SK-N-SH treated with all-trans-retinoic acid at 6 μM for 48 hours (cell line): ENCODE data around the gene MBNL3.
"Not testable (repeated sequence)": the region's sequence is repeated elsewhere in the genome, so short reads cannot be mapped to it uniquely, and the experiment has no call there.

ENCODE experiments used
- ATAC-seq: fragments of 200-7000 bp; cut with Tn5 transposase; 3 replicates; pipeline ENCODE4 v1.9.1; 2020; ENCODE audit warnings: mild to moderate bottlenecking, moderate library complexity
- ARNTL ChIP-seq: fragments of 450-650 bp; formaldehyde crosslinking; IDR thresholded peaks from 2 replicates; pipeline ENCODE4 v1.5.0; 2020; ENCODE audit warnings: low read depth, mild to moderate bottlenecking, moderate library complexity, borderline replicate concordance
- CREB5 ChIP-seq: fragments of 250-450 bp; sonication (Bioruptor Pico); IDR thresholded peaks from 2 replicates; pipeline ENCODE4 v1.5.1; 2020; ENCODE audit warnings: low read depth, mild to moderate bottlenecking, moderate library complexity
- CSDC2 ChIP-seq: fragments of 250-450 bp; sonication (Bioruptor Pico); IDR thresholded peaks from 2 replicates; pipeline ENCODE4 v1.5.0; 2020; ENCODE audit warnings: mild to moderate bottlenecking, moderate library complexity
- ESRRG ChIP-seq: fragments of 250-450 bp; sonication (Bioruptor Pico); IDR thresholded peaks from 2 replicates; pipeline ENCODE4 v1.6.1; 2021; ENCODE audit warnings: mild to moderate bottlenecking
- GLIS3 ChIP-seq: fragments of 250-450 bp; sonication (Bioruptor Pico); IDR thresholded peaks from 2 replicates; pipeline ENCODE4 v1.5.0; 2020; ENCODE audit warnings: mild to moderate bottlenecking, moderate library complexity
- ISL1 ChIP-seq: fragments of 250-450 bp; sonication (Bioruptor Pico); IDR thresholded peaks from 2 replicates; pipeline ENCODE4 v2.1.2; 2022; ENCODE audit warnings: mild to moderate bottlenecking, moderate library complexity
- OSR1 ChIP-seq: fragments of 250-450 bp; sonication (Bioruptor Pico); IDR thresholded peaks from 2 replicates; pipeline ENCODE4 v1.8.0; 2022; ENCODE audit warnings: moderate library complexity, mild to moderate bottlenecking, inconsistent platforms
- PATZ1 ChIP-seq: fragments of 250-450 bp; sonication (Bioruptor Pico); IDR thresholded peaks from 2 replicates; pipeline ENCODE4 v1.8.0; 2020; ENCODE audit warnings: mild to moderate bottlenecking, moderate library complexity, borderline replicate concordance
- PPARA ChIP-seq: fragments of 250-450 bp; sonication (Bioruptor Pico); IDR thresholded peaks from 2 replicates; pipeline ENCODE4 v1.5.0; 2020; ENCODE audit warnings: mild to moderate bottlenecking, borderline replicate concordance
- RARB ChIP-seq: fragments of 250-450 bp; sonication (Bioruptor Pico); IDR thresholded peaks from 2 replicates; pipeline ENCODE4 v1.8.0; 2021; ENCODE audit warnings: mild to moderate bottlenecking, moderate library complexity
- SNAI2 ChIP-seq: fragments of 250-450 bp; sonication (Bioruptor Pico); IDR thresholded peaks from 2 replicates; pipeline ENCODE4 v1.5.0; 2020; ENCODE audit warnings: mild to moderate bottlenecking, moderate library complexity
- ZC3H10 ChIP-seq: fragments of 250-450 bp; sonication (Bioruptor Pico); IDR thresholded peaks from 2 replicates; pipeline ENCODE4 v1.5.1; 2021; ENCODE audit warnings: mild to moderate bottlenecking, moderate library complexity
- ZFP3 ChIP-seq: fragments of 250-450 bp; sonication (Bioruptor Pico); IDR thresholded peaks from 2 replicates; pipeline ENCODE4 v1.5.0; 2020; ENCODE audit warnings: mild to moderate bottlenecking, moderate library complexity
- ZFP30 ChIP-seq: fragments of 450-650 bp; formaldehyde crosslinking; IDR thresholded peaks from 2 replicates; pipeline ENCODE4 v1.5.0; 2022; ENCODE audit warnings: mild to moderate bottlenecking, moderate library complexity
- ZNF565 ChIP-seq: fragments of 450-650 bp; formaldehyde crosslinking; conservative IDR thresholded peaks from 2 replicates; pipeline ENCODE4 v1.5.0; 2020; ENCODE audit warnings: low read depth, mild to moderate bottlenecking, moderate library complexity
- ZNF70 ChIP-seq: fragments of 450-650 bp; formaldehyde crosslinking; IDR thresholded peaks from 2 replicates; pipeline ENCODE4 v1.5.0; 2020; ENCODE audit warnings: mild to moderate bottlenecking, moderate library complexity
- ZNF8 ChIP-seq: fragments of 450-650 bp; formaldehyde crosslinking; IDR thresholded peaks from 2 replicates; pipeline ENCODE4 v1.5.0; 2020; ENCODE audit warnings: mild to moderate bottlenecking, moderate library complexity

The MBNL3 gene

GRCh38 chrX:132331532-132331931, 157.3 kb downstream of the MBNL3 start:
- ATAC-seq = no peak
- no peak for TF ChIP-seq ZC3H10 (CRISPR knock-in tag)
- no peak for TF ChIP-seq ZNF70 (CRISPR knock-in tag)
- no peak for TF ChIP-seq OSR1 (CRISPR knock-in tag)
- TF ChIP-seq, all 23 proteins: peak for 0

- no peak for ATAC-seq
- TF ChIP-seq GLIS3 (CRISPR knock-in tag) (no peak), CREB5 (CRISPR knock-in tag) (no peak), ESRRG (no peak), ARNTL (CRISPR knock-in tag) (no peak), ZC3H10 (CRISPR knock-in tag) (no peak), ZFP3 (CRISPR knock-in tag) (no peak), PPARA (CRISPR knock-in tag) (no peak), ISL1 (no peak), ZFP30 (CRISPR knock-in tag) (no peak), ZNF70 (CRISPR knock-in tag) (no peak), ZNF565 (CRISPR knock-in tag) (no peak), SNAI2 (CRISPR knock-in tag) (no peak), ZNF8 (CRISPR knock-in tag) (no peak), PATZ1 (no peak), CSDC2 (CRISPR knock-in tag) (no peak), RARB (CRISPR knock-in tag) (no peak)
These were observed 157.8 kb downstream of the MBNL3 start for GRCh38 chrX:132331000-132331399.

GRCh38 chrX:132330156-132330729, 158.6 kb downstream of the MBNL3 start:
- TF ChIP-seq SNAI2 (CRISPR knock-in tag) (no peak), ZC3H10 (CRISPR knock-in tag) (no peak)
- no peak for ATAC-seq

GRCh38 chrX:132326960-132327359, 161.9 kb downstream of the MBNL3 start:
- not testable (repeated sequence) for ATAC-seq
